SK-MEL-5 (cell line): ENCODE data around the gene CNTN1. TPM values are rescaled to one million over a fixed set of nuclear protein-coding genes. Genes with fewer than 3 reads are reported as not detected.

ENCODE experiments used
- DNase-seq: peaks from one replicate; pipeline ENCODE4 v3.0.0-alpha.2; 2016; ENCODE audit warnings: low read depth, low spot score
- in situ Hi-C: cut with HindIII; loops from 2 replicates; pipeline ENCODE4 v1.10.0; 2016; ENCODE audit warnings: low sequenced_read_pairs, high pct_unique_total_duplicates, low pct_unique_long_range_greater_than_20kb
- total RNA-seq: library from RNA; depleted of rRNA; stranded (reverse); fragments of >200 nt; shearing (Covaris generic); gene quantifications from 2 replicates; pipeline ENCODE4 v1.2.3, GENCODE V29; 2014

CNTN1 gene
- total RNA-seq, 1 experiment from 2014 or later: 79.1 TPM

DNA sequence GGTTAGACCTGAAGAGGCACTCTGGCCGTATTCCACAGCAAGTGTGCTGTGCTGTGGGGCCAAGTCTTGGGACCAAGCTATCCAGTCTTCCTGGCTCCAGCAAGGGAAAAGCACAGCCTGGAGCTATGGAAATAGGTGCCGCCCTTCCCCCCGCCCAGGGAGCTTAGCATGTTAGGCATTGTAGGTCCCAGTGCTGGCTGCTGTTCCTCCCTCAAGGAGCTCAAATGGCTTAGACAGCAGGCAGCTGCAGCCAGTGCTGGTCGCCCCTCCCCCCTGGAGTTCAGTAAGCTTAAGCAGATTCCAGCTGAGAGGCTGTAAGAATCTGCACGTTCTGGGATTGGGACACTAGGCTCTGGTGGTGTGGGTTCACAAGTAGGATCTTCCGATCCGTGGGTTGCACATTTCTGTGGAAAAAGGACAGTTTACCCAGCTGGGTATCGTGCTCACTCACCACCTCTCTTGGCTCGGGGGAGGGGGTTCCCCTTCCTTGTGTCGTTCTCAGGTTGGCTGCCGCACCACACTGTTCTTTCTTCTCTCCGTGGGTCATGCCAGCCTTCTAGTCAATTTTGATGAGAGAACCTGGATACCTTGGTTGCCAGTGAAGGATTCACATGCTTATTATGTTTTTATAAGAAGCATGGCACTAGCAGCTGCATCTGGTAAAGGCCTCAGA lies 127.3 kb downstream of the CNTN1 start:
- in situ Hi-C loops: no loop called here
- peak; percentile 17 for DNase-seq

DNA sequence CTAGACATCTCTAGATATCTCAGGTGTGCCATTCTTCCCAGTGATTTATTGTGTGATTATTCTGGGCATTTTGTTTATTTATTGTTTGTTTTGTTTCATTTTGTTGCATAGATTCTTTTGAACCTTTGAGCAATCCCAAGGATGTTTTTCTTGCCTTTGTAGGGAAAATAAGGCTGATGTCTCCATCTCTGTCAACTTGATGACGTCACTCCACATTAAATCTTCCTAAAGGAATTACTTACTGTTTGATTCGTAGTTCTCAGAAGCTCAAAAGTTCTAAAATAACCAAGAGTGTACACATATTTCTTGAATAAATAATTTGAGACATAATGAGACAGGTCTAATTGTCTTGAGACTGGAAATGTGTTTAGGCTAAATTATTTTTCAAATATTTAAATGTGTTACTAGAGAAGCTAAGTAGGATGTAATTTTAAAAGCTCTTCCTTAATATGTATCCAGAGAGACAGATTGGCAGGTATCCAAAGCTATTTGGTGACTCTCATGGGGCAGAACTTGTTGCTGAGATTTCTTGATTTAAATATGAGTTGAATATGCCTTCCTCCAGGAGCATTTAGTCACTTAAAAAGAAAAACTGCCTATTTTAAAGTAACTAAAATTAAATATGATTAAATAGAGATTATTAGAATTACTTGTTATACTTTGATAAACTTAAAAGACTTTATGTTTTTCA lies 128.7 kb downstream of the CNTN1 start:
- in situ Hi-C loops: no loop called here
- no peak for DNase-seq

DNA sequence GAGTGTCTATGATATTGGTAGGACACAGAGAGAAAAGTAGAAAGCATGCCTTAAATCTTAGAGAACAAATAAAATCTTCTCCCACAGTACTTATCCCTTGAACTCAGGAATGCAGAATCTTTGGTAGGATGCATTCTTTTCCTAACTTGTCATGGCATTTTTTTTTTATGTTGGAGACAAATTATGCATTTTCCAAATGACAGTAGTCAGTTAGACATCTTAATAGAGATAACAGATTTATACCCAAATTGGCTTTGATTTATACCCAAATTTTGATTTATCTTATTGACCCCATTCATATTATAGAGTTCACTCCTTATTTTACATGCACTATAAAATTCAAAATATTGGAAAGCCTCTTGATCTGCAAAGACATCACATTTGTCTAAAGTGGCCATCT lies 132.9 kb downstream of the CNTN1 start:
- in situ Hi-C loops: no loop called here

DNA sequence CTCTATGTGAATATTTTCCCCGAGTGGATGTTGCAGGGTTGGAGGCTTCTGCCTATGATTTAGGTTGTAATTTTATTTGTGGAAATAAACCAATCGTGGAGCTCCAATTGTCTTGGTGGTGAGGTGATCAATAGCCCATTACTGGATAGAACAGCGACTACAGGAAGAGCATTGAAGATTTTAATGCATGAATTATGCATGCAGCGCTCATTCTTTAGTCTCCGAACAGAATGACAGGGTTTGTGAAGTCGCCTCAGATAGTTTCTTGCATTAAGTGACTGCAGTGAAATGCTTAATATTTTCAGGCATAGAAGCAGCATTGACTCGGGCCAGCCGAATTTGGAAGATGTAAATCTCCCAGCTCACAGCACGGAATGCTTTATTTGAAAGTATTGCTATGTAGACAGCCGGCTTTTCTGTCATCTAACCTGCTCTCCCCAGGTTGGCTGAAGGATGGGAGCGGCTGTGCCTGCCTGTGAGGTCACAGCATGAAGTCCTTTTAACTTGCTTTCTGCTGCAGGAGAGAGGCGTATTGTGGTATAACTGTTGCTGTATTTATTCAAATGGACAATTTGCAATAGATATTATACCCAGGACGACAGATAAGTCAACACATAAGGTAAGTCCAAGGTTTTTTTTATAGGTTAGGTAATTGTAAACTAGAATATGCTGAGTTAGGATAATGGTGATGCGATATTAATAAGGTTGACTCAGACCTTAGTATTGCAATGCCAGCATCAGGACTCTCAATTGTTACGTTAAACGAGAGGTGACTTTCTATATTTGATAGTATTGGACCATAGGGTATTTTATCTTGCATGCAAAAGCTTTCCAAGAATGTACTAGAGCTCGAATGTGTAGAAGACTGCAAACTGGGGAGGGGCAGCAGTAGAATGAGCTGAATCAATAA lies 135.7 kb downstream of the CNTN1 start:
- in situ Hi-C loops: no loop called here
- DNase-seq: no peak

More for the DNA sequence above, 132.9 kb downstream of the CNTN1 start:
- no peak for DNase-seq

DNA sequence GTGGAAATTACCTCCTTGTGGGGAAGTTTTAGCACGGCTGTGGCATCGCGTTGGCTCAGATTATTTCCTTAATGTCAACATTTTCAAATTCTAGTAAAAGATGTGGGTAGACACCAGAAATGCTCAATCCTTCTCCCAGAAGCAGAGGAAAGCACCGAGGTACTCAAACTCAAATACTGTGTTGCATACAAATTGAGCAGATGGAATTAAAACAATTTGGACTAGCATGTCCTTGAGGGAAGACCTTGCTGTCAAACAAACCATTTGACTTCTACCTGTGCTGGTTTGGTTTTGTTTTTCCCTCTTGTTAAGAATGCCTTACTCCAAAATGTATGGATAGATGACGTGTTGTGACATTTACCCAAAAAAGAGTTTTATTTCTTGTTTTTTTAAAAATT lies 136.4 kb downstream of the CNTN1 start:
- DNase-seq: no peak
- in situ Hi-C loops: no loop called here

DNA sequence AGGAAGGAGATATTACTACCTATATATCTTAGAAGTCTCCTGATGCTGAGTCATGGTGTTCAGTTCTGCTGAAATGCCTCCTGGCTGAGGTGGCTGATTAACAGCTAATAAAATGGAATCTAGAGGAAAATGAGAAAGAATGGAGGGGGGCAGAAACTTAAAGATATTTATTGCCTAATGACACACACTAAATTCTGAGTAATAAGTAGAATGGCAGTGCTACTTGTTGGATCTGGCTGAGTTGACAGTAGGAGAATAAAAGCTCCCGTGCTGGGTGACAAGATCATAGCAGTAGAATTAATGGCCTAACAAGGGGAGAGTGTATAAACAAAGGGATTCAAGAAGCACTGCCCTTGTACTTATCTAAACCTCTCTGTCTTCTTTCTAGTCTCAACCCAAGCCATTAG lies 137.5 kb downstream of the CNTN1 start:
- in situ Hi-C loops: no loop called here

DNA sequence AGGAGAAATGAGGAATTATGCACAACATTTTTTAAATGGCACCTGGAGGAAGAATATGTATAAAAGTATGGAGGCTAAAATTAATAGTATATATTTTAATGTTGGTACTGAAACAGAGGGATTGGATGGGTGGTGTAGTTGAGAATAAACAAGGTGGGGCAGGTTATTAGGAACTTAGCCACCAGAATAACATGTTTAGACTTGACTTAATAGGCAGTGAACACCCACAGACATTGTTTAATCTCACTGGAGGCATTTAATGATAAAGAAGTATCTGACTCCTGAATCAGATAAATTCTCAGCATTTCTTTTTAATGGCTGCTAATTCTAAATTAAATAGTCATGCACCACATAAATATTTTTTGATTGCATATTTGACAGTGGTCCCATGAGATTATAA lies 139.7 kb downstream of the CNTN1 start:
- no peak for DNase-seq
- in situ Hi-C loops: no loop called here

More for the DNA sequence above, 137.5 kb downstream of the CNTN1 start:
- DNase-seq: no peak

DNA sequence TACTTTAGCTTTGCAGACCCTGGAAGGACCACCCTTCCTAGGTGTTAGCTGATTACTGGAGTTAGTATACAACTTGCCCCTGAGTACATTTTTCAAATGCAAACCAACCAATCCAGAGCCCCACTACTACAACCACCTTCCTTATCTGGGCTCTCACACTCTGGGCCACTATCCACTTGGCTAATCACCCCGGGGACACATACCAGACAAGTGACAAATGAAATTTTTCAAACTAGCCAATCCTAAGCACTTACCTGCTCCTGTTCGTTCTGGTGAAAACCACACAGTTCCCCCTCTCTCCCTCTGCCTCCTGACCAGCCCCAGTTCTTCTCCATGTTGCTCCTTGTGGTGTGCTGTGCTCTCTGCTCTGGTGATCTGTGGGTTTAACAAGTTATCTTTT lies 140.4 kb downstream of the CNTN1 start:
- in situ Hi-C loops: no loop called here
- no peak for DNase-seq

DNA sequence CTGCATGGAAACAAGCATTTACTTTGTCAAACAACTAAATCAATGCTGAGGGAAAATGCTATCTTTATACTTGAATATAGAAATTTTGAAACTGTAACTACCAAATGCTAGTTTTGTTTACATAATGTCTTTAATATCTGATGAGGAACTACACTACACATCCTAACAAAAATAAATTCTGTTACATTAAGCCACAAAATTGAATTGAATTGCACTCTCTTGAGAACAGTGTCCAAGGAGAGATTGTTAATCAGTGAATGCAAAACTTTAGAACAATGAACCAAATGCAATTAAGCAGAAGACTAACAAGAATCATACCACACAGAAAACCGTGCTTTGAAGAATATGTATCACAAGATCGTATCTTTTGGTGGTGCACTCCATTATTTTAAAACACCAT lies 141.6 kb downstream of the CNTN1 start:
- in situ Hi-C loops: no loop called here
- DNase-seq: no peak

DNA sequence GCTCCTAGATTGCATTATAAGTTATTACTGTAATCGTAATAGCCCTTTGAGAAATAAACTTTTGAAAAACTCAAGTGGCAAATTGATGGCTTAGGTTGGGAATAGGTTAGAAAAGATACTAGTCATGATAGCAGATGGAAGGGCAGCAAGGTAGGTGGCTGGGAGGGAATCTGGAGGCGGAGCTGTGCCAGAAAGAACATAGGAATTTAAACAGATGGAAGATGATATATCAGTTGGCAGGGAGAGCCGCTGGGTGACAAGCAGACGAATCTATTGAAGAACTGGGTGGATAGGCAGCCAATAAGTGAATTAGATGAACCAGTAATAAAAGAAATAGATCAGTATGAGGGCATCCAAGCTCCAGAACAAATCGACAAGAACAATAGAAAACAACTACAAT lies 142.1 kb downstream of the CNTN1 start:
- in situ Hi-C loops: no loop called here
- DNase-seq: no peak

DNA sequence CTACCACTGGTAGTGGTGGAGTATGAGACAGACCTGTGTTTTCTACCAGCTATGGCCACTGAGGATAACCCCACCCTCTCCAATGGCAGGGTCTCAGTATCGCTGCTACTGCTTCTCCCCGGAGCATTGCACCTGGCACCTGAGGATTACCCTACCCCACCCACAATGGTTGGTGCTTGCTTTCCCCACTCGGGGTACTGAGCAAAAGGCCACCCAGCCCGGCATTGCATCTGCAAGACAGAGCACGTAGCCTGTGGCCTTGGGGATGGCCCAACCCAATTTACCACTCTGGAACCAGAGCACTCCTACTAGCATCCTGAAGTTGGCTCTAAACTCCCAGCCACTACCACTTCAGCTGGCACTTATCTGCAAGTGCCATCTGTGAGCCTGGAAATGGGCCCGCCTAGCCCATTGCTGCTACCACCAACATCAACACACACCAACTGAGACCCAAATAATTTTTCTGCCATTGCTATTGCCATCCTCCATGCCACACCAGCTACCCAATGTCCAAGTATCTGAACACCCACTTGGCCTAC lies 145.7 kb downstream of the CNTN1 start:
- in situ Hi-C loops: no loop called here
- no peak for DNase-seq

DNA sequence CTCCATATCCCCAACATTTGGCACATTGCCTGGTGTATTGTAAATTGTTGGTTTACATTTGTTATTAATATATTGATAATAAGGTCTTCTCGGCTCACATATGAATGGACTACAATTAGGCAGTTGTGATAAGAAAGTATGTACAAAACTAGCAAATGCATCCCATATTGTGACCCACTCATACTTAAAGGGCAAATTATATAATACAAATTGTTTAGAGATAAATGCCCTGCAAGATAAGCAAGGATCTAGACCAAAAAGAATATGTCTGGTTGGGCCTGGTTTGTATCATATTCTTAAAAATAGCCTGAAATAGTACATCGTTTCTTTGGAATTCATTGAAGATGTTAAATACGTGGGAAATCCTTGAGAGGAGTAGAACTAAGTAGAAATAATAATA lies 151.3 kb downstream of the CNTN1 start:
- DNase-seq: no peak
- in situ Hi-C loops: no loop called here

DNA sequence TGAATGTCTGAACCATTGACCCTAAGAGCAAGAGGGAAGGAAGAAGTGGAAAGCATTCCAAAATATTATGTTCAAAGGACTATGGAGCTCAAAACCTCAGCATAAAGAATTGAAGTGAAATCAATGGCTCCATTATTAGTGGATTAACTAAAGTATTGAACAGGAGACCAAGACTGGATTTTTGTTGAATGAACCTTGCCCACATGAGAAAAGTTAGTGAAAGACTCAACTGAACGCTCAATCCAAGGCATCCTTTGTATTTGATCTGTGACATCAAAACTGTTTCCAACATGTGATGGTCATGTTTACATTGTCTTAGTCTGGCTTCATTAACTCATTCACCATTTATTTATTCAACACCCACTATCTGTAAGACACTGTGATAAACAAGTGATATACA lies 161.0 kb downstream of the CNTN1 start:
- in situ Hi-C loops: no loop called here
- DNase-seq: peak; percentile 94

DNA sequence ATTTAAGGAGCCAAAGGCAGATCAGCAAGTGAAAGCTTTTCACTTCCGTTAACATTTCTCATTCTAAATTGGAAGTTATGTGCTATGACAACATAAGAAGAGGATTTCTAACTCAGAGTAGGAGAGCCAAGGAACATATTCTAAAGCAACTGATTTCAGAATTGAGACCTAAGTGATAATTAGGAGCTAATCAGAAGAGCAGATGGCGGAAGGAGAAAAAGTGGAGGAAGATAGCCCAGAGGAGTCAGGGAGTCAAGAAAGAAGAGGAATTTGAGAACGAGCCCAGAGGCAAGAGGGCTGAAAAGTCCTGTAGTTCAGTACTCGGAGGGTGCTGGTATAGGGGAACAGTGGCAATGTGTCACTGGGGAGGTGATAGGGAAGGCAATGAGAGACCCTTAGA lies 162.4 kb downstream of the CNTN1 start:
- DNase-seq: no peak
- in situ Hi-C loops: no loop called here

DNA sequence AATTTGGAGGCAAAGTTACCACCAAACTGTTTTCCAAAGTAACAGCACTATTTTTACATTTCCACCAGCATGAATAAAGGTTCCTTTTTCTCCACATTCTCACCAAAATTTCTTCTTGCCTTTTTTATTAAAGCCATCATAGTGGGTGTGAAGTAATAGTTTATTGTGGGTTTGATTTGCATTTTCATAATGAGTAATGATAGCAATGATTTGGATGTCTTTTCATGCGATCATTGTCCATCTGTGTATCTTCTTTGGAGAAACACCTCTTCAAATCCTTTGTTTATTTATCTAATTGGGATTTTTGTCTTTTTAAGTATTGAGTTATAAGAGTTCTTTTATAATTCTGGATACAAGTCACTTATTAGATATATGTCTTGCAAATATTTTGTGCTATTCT lies 172.7 kb downstream of the CNTN1 start:
- in situ Hi-C loops: no loop called here
- no peak for DNase-seq

DNA sequence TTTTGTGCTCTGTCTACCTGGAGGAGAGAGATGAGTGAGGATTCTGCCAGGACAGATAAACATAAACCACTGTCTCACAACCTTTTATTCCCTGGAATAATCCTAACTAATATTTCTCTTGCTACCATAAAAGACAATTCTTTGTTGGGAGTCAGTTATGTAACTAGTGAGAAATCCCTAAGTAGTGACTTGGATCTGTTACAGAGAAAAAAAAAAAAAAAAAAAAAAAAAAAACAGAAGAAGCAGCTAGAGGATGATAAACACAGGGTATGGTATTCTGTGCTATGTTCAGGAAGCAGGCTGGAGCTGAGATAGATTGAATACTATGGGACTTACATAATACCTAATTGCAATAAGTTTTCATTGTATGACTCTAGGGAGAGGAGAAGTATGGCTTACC lies 178.7 kb downstream of the CNTN1 start:
- DNase-seq: no peak
- in situ Hi-C loops: no loop called here

DNA sequence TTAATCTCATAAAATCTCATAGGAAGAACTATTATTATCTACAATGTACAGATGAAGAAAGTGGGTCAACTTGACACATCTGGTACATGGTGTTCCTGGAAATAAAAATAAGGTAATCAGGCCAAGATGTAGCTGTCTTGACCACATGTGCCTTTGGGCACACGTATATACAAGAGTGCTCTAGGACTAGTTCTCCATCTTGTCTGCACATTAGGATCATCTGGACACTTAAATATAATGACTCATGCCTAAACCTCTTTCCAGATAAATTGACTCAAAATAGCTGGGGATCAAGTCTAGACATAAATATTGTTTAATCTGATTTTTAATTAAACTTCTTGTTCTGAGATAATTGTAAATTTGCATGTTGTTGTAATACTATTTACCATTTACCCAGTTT lies 182.6 kb downstream of the CNTN1 start:
- in situ Hi-C loops: no loop called here
- no peak for DNase-seq

DNA sequence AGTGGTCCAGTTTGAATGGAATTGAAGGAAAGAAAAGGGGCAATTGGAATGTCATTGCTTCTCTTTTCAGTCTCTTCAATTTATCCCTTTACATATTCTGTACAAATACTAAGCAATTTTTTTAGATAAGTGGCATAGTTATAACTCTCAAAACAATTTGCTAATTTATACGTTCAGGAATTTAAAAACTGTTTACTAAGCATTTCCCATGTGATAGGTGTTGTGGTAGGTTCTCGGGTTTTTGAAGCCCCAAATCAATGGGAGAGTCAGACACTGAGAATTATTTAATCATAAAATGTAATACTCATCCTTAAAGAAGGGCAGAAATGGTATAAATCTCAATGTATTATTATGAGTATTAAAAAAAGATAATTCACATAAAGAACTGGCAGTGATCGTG lies 197.1 kb downstream of the CNTN1 start:
- no peak for DNase-seq
- in situ Hi-C loops: no loop called here
